GM18498 (cell line): ENCODE measurements around the gene MAP7.
"Not testable (repeated sequence)": the region's sequence is repeated elsewhere in the genome, so short reads cannot be mapped to it uniquely, and the experiment has no call there.

ENCODE experiments used
- ATAC-seq: cut with Tn5 transposase; IDR thresholded peaks from one replicate; pipeline ENCODE4 v1.9.1; 2021; ENCODE audit warnings: mild to moderate bottlenecking, moderate library complexity; ENCODE audit not compliant: unreplicated experiment

MAP7 gene

GRCh38 chr6:136550330-136551071 lies at the start of gene MAP7:
Gene MAP7 (minus strand): TSS chr6:136550422. CDS start chr6:136550408, 14 bp downstream.
- ATAC-seq, result peak; percentile 81

- ATAC-seq, result no peak
These were observed 49.2 kb upstream of the MAP7 start for GRCh38 chr6:136599329-136600011.

GRCh38 chr6:136598048-136598447 lies 47.8 kb upstream of the MAP7 start:
- ATAC-seq, result no peak

- no peak for ATAC-seq
These were observed 44.4 kb upstream of the MAP7 start for GRCh38 chr6:136594671-136595070.

GRCh38 chr6:136593748-136594490 lies 43.7 kb upstream of the MAP7 start:
- ATAC-seq, result peak; percentile 95

- no peak for ATAC-seq
These were observed 42.9 kb upstream of the MAP7 start for GRCh38 chr6:136592930-136593673.

GRCh38 chr6:136591617-136592016 lies 41.4 kb upstream of the MAP7 start:
- ATAC-seq, result no peak

GRCh38 chr6:136590846-136591245 lies 40.6 kb upstream of the MAP7 start:
- not testable (repeated sequence) for ATAC-seq

GRCh38 chr6:136587527-136587926 lies 37.3 kb upstream of the MAP7 start:
- ATAC-seq, result peak; percentile 53

GRCh38 chr6:136586295-136586694 lies 36.1 kb upstream of the MAP7 start:
- ATAC-seq, result no peak

GRCh38 chr6:136585523-136585922 lies 35.3 kb upstream of the MAP7 start:
- not testable (repeated sequence) for ATAC-seq

- ATAC-seq, result not testable (repeated sequence)
These were observed 34.1 kb upstream of the MAP7 start for GRCh38 chr6:136584290-136584689.

- ATAC-seq, result no peak
These were observed 32.7 kb upstream of the MAP7 start for GRCh38 chr6:136582711-136583471.

GRCh38 chr6:136579800-136580199 lies 29.6 kb upstream of the MAP7 start:
- no peak for ATAC-seq

- no peak for ATAC-seq
These were observed 26.6 kb upstream of the MAP7 start for GRCh38 chr6:136576821-136577220.

- ATAC-seq, result no peak
These were observed 21.3 kb upstream of the MAP7 start for GRCh38 chr6:136571496-136571895.

- ATAC-seq, result no peak
These were observed 20.8 kb upstream of the MAP7 start for GRCh38 chr6:136571065-136571464.

- no peak for ATAC-seq
These were observed 17.9 kb upstream of the MAP7 start for GRCh38 chr6:136568129-136568528.

GRCh38 chr6:136567688-136568087 lies 17.5 kb upstream of the MAP7 start:
- ATAC-seq, result no peak

- no peak for ATAC-seq
These were observed 16.6 kb upstream of the MAP7 start for GRCh38 chr6:136566851-136567250.
